ENCODE data around the gene FBXO47. TPM values are rescaled to one million over a fixed set of nuclear protein-coding genes. Genes with fewer than 3 reads are reported as not detected.

FBXO47 gene
- total and polyA plus RNA-seq, 10 of the 15 experiments (the other 5 are each of a cell fraction or from before 2014, with no cell fraction given): 0.04 to 0.06 (median 0.06) TPM; not detected in 7

DNA sequence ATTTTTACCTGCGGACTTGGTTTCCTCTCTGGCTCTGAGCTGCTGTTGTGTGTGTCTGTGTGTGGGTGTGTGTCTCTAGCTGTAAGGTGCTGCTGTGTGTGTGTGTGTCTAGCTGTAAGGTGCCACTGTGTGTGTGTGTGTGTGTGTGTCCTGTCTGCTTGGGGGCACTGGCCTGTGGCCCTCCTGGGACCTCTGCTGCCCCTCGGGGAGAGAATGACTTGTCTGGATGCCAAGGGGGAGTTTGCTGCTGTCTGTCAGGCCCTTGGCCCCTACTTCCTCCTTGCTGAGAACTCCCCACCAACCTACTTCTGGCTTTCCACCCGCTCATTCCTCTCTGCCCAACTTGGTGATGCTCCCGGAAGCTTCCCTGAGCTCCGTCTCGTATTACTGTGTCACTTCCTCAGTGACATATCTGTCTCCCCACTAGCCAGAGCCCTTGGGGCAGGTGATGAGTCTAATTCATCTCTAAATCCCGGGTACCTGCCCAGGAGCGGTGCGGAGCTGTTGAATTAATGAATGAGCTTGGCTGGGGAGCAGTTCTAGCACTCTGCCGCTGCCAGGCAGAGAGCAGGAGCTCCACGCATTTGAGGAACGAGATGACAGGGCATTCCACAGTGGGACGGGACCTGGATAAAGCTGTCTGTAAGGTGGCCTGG lies 45.3 kb downstream of the FBXO47 start:
- DNase-seq (ENCODE audit: low read depth, low spot score) (no peak), ATAC-seq (peak; percentile 12; the same call in 1 of the 3 replicates), FAIRE-seq (no peak)
- no peaks in the 10 kb centered on the region for H3K79me2 ChIP-seq (ENCODE audit: control insufficient read depth, insufficient read depth, low read length)
- intact Hi-C loops (cut with micrococcal nuclease; ENCODE audit: unreplicated experiment): no loop called here
- 35% methylated on average over 13 of the region's 13 CpGs for WGBS (ENCODE audit: insufficient coverage, insufficient replicate concordance, low lambda C conversion rate, missing lambda C conversion rate)
- no peak overlapping the region for H3K4me2 ChIP-seq (ENCODE audit: control insufficient read depth, insufficient read depth)
- no peak overlapping the region for H3K9ac ChIP-seq (ENCODE audit: control insufficient read depth, insufficient read depth, low read length)
- H4K20me1 ChIP-seq (ENCODE audit: control insufficient read depth, insufficient read depth): no peaks in the 10 kb centered on the region; the same call in 1 of the 2 replicates
- POLR2A ChIA-PET: no interaction called here
- 0 out of 2 replicates have a peak, but pooled peaks have one; percentile 3 for TF ChIP-seq SPI1 (IDR thresholded peaks at IDR 0.05; ENCODE audit: borderline replicate concordance, insufficient read depth, low read depth, low read length)
- no peak for TF ChIP-seq NR2C1 (IDR thresholded peaks at IDR 0.05)
- no peak for TF ChIP-seq PAX5 (IDR thresholded peaks at IDR 0.05; ENCODE audit: borderline replicate concordance, low read depth, low read length)
- 0 out of 2 replicates have a peak, but pooled peaks have one; percentile 32 for TF ChIP-seq MTA3 (IDR thresholded peaks at IDR 0.05; ENCODE audit: borderline replicate concordance, low read length)
- TF ChIP-seq, protein P1, sequence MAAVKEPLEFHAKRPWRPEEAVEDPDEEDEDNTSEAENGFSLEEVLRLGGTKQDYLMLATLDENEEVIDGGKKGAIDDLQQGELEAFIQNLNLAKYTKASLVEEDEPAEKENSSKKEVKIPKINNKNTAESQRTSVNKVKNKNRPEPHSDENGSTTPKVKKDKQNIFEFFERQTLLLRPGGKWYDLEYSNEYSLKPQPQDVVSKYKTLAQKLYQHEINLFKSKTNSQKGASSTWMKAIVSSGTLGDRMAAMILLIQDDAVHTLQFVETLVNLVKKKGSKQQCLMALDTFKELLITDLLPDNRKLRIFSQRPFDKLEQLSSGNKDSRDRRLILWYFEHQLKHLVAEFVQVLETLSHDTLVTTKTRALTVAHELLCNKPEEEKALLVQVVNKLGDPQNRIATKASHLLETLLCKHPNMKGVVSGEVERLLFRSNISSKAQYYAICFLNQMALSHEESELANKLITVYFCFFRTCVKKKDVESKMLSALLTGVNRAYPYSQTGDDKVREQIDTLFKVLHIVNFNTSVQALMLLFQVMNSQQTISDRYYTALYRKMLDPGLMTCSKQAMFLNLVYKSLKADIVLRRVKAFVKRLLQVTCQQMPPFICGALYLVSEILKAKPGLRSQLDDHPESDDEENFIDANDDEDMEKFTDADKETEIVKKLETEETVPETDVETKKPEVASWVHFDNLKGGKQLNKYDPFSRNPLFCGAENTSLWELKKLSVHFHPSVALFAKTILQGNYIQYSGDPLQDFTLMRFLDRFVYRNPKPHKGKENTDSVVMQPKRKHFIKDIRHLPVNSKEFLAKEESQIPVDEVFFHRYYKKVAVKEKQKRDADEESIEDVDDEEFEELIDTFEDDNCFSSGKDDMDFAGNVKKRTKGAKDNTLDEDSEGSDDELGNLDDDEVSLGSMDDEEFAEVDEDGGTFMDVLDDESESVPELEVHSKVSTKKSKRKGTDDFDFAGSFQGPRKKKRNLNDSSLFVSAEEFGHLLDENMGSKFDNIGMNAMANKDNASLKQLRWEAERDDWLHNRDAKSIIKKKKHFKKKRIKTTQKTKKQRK (IDR thresholded peaks at IDR 0.05; ENCODE audit: low read depth, low read length): no peak
- TF ChIP-seq TARDBP (IDR thresholded peaks at IDR 0.05; ENCODE audit: borderline replicate concordance): peak; percentile 68
- no peak for TF ChIP-seq SMARCA5 (IDR thresholded peaks at IDR 0.05)
- peak; percentile 37 for TF ChIP-seq POLR2A (IDR thresholded peaks at IDR 0.05; ENCODE audit: low read depth, low read length)
- TF ChIP-seq PML (IDR thresholded peaks at IDR 0.05; ENCODE audit: low read length): 0 out of 2 replicates have a peak, but pooled peaks have one; percentile 24
- in situ Hi-C loops (cut with MboI): no loop called here
- H3K9me3 ChIP-seq (replicated peaks; ENCODE audit: control insufficient read depth, insufficient read depth, low read length): no peaks in the 10 kb centered on the region
- H3K27ac ChIP-seq (ENCODE audit: control insufficient read depth, insufficient read depth): no peak overlapping the region
- H3K36me3 ChIP-seq (ENCODE audit: control insufficient read depth in 2 of 2, insufficient read depth in 2 of 2, low read length in 1 of 2): peaks cover 2 to 12% of the 10 kb centered on the region in 2 experiments; a peak in 3 of 4 replicates
- BruUV-seq (replicated peaks): no TSS peak
- no peaks in the 10 kb centered on the region for H3K27me3 ChIP-seq (replicated peaks in 1 of 2; ENCODE audit: control insufficient read depth in 2 of 2, insufficient read depth in 2 of 2, low read length in 1 of 2)
- CTCF ChIA-PET: interaction anchor here (0.8 to 3.4 kb wide), 3 partner anchors 21 to 231 kb away, joined by 3 to 13 read pairs (median 4); no protein-coding TSS in a partner anchor
- RAD21 ChIA-PET (ENCODE audit: unreplicated experiment): no interaction called here
- H2AFZ ChIP-seq (ENCODE audit: control insufficient read depth, low read depth, low read length): no peak overlapping the region
- H3K4me1 ChIP-seq (ENCODE audit: control insufficient read depth, insufficient read depth, low read length): peaks cover 2% of the 10 kb centered on the region
- no peak overlapping the region for H3K4me3 ChIP-seq
- SMC1A ChIA-PET (ENCODE audit: uncharacterized antibody, unreplicated experiment): interaction anchor here (1.5 kb wide), 1 partner anchor 68 kb away, joined by 3 read pairs; the partner anchor contains the start of gene RPL23
